ENCODE measurements around the gene STRIT1.

- no peak for TF ChIP-seq GATA3 (IDR thresholded peaks at IDR 0.05; ENCODE audit: low read depth, low read length)
- TF ChIP-seq GATA2 (IDR thresholded peaks at IDR 0.05; ENCODE audit: low read depth, low read length), result no peak
These were observed 33.4 kb upstream of the STRIT1 start for GRCh38 chr3:155326901-155327300.

All from SH-SY5Y (cell line).